GM19395 (cell line): ENCODE measurements around the gene NOL4L.
"Not testable (repeated sequence)": the region's sequence is repeated elsewhere in the genome, so short reads cannot be mapped to it uniquely, and the experiment has no call there.

Experiments used
- ATAC-seq: cut with Tn5 transposase; IDR thresholded peaks from one replicate; pipeline ENCODE4 v1.9.1; 2021; ENCODE audit warnings: mild to moderate bottlenecking, moderate library complexity; ENCODE audit not compliant: unreplicated experiment

Gene NOL4L

DNA sequence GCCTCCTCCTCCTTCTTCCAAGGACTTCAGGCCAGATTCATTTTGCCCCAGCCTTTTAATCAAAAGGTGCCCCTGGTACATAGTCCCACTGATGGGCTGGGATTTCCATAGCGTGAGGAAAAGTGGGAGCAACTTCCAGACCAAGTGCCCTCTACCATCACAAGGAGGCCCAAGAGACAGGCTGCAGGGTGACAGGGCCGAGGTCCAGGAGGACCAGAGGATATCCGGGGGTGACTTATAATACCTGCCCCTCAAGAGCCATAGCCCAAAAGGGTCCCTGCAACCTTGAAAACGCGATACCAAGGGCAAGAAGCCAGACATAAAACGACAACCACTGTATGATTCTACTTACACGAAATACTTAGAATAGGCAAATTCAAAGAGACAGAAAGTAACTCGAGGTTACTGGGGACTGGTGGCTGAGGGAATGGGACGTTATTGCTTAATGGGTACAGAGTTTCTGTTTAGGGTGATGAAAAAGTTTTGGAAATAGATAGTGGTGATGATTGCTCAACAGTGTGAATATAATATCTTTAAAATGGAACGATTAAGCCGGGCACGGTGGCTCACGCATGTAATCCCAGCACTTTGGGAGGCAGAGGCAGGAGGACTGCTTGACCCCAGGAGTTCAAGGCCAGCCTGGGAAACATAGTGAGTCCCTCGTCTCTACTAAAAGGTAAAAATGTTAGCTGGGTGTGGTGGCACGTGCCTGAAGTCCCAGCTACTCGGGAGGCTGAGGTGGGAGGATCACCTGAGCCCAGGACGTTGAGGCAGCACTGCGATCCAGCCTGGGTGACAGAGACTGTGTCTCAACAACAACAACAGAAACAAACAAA is 71.9 kb downstream of the NOL4L start:
- no peak for ATAC-seq

DNA sequence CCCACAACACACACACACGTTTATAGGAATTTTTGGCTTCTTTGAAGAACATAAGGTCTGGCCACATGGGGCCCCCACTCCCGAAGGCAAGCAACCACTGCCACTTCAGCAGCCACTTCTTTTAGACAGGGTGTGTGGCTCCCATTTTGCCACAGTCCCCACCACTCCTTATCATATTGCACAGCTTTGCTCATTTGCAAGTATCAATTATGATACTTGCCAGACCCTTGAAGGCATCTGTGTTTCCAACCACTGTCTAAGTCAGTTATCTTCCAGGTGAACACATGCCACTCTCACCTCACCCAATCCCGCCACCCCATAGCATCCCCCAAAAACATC is 73.1 kb downstream of the NOL4L start:
- ATAC-seq: no peak

DNA sequence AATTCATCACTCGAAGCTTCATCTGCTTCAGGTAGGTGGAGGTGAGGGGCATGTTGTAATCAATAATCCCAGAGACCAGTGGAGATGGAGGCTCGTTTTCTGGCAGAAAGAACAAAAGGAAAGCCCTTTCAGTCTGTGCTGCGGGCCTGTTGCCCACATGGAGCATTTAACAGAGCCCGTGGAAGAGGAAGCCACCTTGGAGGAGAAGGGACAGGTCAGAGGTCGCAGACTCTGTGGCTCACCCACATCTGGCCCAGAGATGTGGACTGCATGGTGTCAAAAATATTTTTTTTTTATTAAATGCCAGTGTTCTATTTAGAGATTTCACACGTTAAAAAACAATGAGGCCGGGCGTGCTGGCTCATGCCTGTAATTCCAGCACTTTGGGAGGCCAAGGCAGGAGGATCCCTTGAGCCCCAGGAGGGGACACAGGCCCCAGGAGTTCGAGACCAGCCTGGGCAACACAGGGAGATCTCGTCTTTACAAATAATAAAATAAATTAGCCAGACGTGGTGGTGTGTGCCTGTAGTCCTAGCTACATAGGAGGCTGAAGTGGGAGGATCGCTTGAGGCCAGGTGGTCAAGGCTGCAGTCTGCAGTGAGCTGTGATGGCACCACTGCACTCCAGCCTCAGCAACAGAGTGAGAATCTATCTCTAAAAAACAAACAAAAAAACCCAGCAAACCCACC is 73.6 kb downstream of the NOL4L start:
- ATAC-seq: no peak

DNA sequence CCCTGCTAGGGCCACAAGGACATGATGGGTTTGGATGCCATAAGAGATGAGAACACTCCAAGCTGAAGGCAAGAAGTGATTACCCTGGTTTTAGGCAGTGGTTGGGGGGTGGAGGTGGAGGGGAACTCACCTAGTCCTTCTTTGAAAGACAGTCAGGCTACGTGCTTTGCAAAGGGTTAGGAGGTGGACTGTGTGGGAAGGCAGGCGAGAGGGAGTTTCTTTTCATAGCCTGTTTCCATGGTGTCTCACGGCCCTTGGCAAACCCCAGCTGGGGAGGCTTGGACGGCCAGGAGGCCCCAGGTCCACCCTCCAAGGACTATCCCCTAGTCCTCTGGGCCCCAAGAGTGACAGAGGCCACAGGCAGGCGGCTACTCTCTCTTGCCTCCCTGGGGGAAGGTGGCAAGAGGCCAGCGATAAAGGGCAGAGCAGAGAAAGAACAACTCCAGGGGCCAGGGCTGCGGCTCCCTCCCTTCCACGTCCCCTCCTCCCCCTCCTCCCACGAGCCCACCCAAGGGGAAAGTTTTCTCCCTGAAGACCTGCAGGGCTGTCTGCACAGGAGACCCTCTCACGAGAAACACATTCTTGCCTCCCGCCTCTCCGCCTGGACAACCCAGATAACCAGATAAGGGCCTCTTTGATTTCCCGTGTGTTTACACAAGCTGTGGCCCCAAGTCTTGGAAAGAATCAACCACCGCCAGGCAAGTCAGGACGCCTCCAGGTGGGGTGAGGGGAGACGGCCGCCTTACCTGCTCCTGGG is 74.4 kb downstream of the NOL4L start:
- no peak for ATAC-seq

DNA sequence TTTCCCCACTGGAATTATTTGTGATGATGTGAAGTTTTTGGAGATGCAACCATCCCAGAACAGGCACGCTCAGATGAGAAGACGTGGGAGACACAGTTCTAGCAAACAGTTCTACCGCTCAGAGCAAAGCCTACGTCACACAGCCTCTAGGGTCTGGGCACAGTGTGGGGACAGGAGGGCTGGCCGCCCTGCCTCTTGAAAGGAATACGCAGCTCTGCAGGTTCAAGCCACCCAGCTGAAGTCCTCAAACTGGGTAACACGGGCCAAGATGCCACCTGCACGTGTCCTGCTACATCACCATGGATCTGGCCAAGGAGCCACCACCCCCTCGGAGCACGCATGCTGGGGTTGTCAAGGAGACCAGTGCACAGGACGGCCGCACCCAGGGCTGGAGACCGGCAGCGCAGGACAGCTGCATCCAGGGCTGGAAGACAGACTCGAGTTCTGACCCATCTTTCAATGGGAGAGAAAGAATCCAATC is 75.0 kb downstream of the NOL4L start:
- no peak for ATAC-seq

DNA sequence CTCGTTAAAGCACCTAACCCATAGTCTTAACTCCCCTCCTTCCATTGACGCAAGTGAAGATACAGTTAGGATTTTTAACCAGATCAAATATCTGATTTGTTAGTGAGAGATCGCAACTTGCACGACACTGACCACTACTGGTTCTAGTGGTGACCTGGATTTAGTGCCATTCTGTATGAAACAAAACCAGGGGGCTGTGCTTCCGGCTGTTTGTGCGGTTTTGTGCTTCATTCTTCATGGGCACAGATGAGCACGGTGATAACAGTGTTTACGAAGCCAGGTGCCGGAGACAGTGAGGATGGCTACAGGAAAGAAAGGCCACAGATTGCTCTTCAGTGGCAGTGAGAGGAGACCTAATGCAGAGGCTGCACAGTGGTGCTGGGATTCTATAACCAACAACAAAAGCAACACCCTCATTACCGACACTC is 75.5 kb downstream of the NOL4L start:
- no peak for ATAC-seq

DNA sequence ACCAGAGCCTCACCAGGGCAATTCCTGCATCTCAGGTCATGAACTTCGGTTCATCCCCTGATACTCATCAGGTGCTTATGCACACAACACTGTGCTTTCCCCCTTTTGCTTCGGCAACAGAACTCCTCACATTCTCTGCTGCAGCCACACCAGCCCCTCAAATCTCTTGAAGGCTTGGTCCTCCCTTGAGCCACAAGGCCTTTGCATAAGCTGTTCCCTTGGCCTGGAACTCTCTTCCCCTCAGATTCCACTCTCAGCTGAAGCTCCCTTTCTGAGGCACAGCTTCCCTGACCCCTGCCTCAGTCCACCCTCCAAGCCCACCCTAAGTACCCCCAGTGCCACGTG is 76.4 kb downstream of the NOL4L start:
- ATAC-seq: no peak

DNA sequence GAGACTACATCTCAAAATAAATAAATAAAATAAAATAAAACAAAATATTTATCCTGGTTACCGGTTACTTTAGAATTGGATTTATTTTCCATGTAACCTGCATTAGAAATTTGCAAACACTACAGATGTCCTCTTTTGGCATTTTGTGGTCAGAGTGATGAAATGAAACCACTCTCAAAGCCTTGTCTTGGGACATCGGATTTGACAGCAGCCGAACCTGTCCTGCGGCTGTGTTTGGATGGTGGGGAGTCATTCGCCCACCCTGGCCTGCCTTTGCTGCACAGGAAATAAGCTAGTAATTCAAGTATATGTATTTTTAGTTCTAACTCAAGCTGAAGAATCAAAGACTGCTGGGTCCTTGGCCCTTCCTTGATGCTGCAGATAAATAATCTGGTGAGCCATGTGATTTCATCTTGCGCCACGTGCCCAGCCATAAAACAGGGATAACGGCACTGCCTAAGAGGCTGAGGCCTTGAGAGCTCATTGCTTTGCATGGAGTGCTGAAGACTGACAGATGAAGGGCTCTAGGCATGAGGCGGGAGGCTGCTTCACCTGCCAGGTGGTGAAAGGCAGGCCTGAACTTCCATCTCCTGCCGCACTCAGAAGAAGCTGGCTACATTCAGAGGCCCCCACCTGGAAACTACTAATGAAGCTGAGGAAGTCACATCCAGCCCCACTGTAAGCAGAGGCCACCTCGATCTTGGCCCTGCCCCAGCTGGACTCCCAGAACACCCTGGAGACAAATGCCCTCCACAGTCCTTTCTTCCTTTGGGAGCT is 76.9 kb downstream of the NOL4L start:
- no peak for ATAC-seq

DNA sequence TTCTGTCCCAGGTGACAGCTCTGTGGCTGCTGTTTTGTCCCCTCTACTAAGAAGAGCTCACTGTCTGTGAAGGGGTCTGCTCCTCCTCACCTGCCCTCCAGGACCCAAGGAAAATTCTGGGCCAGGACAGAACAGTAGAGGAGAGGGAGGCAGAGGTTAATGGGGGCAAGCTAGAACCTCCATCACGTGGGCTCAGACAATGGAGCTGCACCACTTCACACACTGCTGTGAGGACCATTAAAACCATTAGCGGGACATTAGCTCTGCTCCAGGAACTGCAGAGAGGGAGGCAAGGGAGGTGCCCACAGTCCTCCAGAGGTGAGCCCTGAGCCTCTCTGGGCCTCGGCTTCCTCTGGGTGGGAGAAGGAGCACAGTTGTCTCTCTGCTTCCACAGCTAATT is 78.4 kb downstream of the NOL4L start:
- ATAC-seq: no peak

DNA sequence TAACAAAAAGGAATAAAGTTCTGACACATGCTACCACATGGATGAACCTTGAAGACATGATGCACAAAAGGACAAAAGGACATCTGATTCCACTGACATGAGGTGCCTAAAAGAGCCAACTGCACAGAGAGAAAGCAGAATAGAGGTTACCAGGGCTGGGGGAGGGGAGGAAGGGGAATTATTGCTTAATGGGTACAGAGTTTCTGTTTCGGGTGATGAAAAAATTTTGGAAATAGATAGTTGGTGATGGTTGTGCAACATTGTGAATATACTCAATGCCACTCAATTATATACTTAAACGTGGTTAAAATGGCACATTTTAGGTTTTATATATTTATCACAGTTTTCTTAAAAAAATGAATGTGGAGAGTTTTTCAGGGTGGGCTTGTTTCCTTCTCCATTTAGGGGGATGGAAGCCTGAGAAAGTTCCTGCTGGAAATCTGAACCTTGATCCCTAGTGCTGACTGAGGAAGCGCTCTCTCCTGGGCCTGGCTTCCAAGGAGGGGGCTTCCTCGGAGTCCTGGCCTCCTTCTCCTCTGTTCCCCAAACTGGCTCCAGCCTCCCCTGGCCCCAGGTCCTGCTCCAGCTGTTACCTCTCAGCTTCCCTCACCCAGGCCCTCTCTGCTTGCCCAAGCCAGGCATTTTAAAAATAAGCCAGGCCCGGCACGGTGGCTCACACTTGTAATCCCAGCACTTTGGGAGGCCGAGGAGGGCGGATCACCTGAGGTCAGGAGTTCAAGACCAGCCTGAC is 79.2 kb downstream of the NOL4L start:
- no peak for ATAC-seq

DNA sequence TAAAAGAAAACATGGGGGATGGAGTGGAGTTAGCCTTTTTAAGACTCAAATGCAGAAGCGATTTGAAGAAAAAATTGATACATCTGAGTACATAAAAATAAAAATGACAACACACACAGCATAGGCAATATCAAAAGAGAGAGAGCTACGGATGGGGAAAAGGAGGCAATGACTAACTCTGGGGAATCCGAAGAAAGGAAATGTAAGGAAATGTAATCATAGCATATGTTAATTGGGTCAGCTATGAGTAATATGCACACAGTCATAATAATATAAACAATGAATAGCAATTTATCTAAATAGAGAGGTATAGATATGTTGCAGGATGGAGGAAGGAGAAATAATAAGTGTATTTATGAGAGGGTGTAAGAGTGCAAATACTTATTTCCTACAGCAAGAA is 83.4 kb downstream of the NOL4L start:
- no peak for ATAC-seq

DNA sequence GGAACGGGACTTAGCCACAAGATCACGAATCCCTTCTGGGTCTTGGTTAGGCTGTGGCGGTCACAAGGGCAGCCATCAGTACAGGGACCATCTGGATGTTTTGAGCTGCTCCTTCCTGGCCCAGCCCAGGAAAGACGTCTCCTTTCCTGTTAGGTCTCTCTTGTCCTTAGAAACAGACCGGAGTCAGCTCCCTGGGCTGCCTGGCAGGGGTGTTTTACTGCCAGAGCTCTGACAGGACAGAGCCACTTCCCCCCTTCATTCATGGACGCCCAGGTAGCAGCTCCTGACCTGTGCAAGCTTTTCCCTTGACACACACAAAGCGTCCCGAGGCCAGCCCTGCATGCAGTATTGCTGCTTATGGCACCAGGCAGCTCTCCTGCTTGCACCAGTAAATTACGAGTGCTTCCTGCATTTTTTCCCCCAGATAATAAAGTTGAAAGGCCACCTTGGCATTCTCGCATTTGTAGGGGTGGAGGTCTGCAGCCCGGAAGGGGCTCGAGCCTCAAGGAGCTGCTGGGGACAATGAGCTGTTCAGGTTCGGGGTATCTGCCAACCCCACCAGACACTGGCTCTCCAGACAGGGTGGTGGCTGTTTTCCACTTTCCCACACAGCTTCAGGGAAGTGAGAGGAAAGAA is 87.4 kb downstream of the NOL4L start:
- ATAC-seq: no peak

DNA sequence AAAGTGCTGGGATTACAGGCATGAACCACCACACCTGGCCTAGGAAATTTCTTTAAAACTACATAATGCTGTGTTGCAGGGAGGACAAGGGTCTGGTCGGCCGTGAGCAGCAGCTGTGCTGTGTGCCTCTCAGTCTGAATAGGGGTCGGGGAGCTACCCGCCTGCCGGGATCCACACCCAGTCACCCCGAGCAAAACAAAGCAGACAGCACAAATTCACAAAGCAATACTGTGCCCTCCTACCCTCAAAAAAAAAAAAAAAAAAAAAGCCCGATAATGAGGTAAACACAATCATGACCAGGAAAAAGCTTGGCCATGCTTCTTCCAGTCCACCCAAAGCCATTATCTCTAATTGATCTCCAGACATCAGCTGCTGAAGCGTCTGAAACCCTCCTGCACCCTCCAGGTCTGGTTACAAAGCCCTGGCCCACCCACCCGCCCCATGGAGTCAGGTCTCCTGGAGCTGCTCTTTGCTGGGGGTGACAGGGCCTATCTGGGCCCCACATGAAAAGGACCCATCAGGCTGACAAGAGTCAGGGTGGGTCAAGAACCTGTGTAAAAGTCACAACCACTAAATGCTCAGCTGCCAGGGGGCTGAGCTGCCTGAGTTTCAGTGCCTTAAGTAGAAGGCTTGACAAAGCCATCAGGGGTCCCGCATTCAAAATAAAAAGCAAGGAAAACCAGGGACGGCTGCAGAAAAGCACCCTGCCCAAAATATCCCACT is 88.2 kb downstream of the NOL4L start:
- no peak for ATAC-seq

DNA sequence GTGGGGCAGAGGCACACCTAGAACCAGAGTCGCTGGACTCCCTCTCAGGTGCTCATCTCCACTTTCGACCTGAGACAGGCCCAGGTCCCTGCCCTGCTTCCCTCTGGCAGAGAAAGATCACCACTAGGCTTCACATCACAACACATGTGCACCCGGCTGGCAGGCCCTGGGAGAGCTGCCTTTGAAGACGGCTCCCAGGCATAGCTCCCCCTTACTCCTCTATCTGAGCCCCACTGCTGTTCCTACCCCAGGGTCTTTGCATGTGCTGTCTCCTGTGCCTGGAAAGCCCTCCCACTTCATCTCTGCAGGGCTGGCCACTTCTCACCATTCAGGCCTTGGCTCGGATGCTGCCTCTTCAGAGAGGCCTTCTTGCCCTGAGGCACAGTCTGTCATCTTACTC is 89.2 kb downstream of the NOL4L start:
- ATAC-seq: no peak

DNA sequence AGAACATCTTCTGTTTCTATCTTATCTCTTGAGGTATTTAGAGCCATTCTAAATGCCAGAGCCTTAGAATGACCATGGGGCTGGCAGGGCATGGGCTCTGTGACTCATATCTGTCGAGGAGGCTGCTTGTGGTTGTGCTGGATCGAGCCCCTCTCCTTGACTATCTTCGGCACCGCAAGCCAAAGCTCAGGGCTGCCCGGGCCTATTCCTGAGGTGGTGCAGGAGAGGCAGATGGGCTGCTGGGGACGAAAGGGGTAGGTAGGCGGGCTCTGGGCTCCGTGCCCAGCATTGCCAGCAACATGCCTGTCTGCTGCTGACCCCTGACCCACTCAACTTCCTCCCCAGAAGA is 89.9 kb downstream of the NOL4L start:
- ATAC-seq: no peak

DNA sequence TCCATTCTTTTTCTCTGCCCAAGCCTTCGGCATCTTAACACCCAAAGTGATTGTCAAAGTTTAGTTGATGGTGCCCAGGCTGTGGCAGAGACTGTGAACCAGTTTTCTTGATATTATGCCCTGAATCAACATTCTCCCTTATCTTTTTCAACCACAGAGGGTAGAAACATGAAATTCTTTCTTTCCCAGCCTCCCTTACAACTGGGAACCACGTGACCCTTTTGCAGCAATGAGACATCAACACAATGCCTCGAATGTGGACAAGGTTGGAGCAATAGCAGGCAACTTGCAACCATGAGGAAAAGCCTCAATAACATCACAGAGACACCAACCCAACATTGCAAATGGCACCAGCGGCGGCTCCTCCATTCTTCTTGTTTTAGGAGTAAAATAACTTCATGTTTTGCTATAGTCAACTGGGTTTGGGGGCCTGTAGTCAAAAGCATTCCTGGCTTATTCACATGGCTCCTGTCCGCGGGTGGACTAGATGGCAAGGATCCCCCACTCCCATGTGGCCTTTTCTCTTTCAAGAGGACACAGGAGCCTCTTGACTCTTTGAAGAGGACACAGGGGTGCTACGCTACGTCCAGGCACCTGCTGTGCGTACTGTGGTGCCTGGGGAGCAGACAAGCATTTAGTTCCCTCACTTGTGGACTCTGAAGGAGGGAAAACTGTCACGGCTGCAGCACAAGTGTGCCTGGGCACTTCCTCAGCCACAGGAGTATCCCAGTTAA is 90.5 kb downstream of the NOL4L start:
- ATAC-seq: no peak

DNA sequence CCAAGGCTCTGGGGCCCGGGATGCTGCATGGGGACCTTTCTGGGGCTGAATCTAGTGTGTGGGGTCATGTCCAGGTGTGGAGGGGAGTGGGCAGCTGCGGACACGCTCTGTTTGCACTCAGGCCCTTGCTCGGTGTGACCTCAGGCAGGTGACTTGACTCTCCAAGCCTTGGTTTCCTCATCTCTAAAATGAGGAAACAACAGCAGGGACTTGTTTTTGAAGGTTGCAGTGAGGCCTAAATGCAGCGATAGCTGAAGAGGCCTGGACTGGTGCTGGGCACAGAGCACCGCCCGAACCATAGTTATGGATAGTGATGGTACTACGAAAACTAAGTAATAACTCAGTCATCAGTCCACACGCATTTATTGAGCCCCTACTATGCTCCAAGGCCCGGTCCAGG is 91.8 kb downstream of the NOL4L start:
- ATAC-seq: no peak

DNA sequence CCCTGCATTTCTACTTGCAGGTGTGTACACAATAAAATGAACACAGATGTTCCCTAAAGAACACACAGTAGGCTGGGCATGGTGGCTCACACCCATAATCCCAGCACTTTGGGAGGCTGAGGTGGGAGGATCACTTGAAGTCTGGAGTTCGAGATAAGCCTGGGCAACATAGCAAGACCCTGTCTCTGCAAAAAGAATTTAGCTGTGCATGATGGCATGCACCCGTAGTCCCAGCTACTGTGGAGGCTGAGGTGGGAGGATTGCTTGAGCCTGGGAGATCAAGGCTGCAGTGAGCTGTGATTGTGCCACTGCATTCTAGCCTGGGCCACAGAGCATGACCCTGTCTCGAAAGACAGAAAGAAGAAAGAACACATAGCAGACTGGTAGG is 93.4 kb downstream of the NOL4L start:
- not testable (repeated sequence) for ATAC-seq
